GM21390 (cell line): ENCODE data around the gene MYCN.

ENCODE experiments used
- ATAC-seq: cut with Tn5 transposase; IDR thresholded peaks from one replicate; pipeline ENCODE4 v1.9.1; 2021; ENCODE audit not compliant: unreplicated experiment

The MYCN gene

DNA sequence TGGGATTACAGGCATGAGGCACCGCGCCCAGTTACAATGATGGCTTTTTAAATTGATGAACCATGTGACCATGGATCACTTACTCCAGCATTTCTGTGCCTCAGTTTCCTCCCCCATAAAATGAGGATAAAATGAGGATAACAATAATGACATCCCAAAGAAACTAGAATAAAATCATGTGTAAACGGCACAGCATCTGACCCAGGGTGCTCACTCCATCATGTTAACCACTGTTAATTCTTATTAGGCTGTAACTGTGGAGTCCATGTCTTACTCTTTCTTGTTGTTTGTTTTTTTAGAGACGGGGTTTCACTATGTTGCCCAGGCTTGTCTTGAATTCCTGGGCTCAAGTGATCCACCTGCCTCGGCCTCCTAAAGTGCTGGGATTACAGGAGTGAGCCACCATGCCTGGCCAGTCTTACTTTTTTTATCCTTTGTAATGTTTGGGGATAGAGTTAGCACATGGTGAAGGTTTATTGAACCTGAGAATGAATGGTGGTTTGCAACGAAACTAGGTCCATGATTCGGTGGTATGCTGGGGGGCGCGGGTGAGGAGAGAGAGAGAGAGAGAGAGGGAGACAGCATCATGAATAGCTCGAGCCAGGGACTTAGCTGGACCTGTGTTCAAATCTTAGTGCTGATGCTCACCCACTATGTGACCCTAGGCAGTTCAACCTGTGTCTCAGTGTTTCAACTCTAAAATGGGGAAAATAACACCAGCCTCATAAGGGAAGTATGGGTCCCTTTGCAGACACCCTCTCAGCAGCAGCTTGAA, 52.3 kb downstream of the MYCN start:
- no peak for ATAC-seq

DNA sequence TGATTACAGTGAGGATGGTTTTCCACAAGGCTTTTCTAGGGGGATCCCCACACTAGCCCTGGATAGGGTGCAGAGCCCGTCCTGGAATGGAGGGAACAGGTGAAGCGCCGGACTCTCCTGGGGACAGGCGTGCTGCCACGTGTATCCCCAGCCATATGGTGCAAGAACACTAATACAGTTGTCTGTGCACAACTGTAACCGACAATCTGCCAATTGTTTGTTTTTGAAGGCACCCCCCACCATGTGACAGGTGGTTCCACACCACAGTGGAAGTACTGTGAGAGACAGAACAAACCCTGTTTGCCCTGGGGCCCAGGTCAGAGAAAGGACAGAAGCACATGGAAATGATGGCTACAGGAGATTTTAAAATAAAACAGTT, 52.9 kb downstream of the MYCN start:
- no peak for ATAC-seq

DNA sequence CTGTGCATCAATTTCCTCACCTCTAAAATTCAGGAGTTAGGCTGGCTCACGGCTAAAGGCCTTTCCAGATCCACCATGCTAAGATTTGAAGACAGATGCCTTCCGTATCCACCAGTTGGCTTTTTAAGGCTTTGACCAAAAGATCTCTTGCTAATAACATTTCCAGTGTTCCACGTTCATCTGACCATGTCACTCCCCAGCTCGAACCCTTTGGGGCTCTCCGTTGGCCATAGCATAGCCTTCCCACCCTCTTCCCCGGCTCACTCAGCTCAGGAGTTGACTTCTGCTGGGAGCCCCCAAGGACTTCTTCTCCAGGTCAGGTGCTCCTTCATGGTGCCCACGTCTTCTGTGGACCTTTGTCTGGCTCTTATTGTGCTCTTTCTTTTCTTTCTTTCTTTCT, 53.3 kb downstream of the MYCN start:
- no peak for ATAC-seq

DNA sequence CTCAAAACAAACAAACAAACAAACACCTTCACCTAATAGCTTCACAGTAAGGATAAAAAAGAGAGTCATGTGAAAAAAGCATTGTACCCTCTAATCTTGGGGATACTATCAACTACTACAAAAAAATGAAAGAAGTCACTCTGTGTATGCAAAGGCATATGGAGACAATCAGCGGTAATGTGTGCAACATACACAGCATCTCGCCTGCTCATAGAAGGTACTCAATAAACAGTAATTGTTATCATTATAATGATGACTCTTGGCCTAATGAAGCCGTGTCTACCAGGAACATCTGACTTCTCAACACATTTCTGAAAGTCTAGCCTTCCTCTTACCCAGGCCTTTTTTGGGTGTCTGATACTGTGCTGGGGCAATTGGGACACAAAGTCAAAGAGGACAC, 55.3 kb downstream of the MYCN start:
- ATAC-seq, result no peak
